Activated gamma-delta T cell treated with anti-CD3 and anti-CD28 coated beads, Interleukin-2, amount 50 U/mL, for 16 hours (primary cell): Measurements from ENCODE around the gene CD7.

Source experiments
- DNase-seq: peaks from one replicate; pipeline ENCODE4 v3.0.0-alpha.2; 2020; ENCODE audit warnings: low read depth

Gene CD7

GRCh38 chr17:82314012-82314726 lies 3.2 kb downstream of the CD7 start:
- no peak for DNase-seq

GRCh38 chr17:82313195-82314011 lies 4.0 kb downstream of the CD7 start:
- DNase-seq: no peak

- DNase-seq: no peak
Measured at GRCh38 chr17:82311971-82312370, 5.4 kb downstream of the CD7 start.

- no peak for DNase-seq
Measured at GRCh38 chr17:82310877-82311276, 6.5 kb downstream of the CD7 start.

GRCh38 chr17:82309656-82310570 lies 7.5 kb downstream of the CD7 start:
- no peak for DNase-seq

- DNase-seq: no peak
Measured at GRCh38 chr17:82305727-82306300, 11.6 kb downstream of the CD7 start.

- DNase-seq: no peak
Measured at GRCh38 chr17:82304826-82305726, 12.3 kb downstream of the CD7 start.

- no peak for DNase-seq
Measured at GRCh38 chr17:82303944-82304808, 13.2 kb downstream of the CD7 start.

GRCh38 chr17:82302991-82303943 lies 14.1 kb downstream of the CD7 start:
- DNase-seq: no peak

- no peak for DNase-seq
Measured at GRCh38 chr17:82302568-82302963, 14.8 kb downstream of the CD7 start.

GRCh38 chr17:82301916-82302567 lies 15.4 kb downstream of the CD7 start:
- DNase-seq: peak; percentile 51

GRCh38 chr17:82301300-82301915 lies 16.0 kb downstream of the CD7 start:
- DNase-seq: no peak

- peak; percentile 41 for DNase-seq
Measured at GRCh38 chr17:82300707-82301270, 16.6 kb downstream of the CD7 start.

- no peak for DNase-seq
Measured at GRCh38 chr17:82300228-82300627, 17.2 kb downstream of the CD7 start.

GRCh38 chr17:82299452-82299851 lies 18.0 kb downstream of the CD7 start:
- DNase-seq: no peak

GRCh38 chr17:82298538-82299421 lies 18.6 kb downstream of the CD7 start:
- DNase-seq: no peak
